Measurements from ENCODE around the gene BRSK2.

BRSK2 gene

GRCh38 chr11:1449490-1450243 lies 59.9 kb downstream of the BRSK2 start:
- H4K20me1 ChIP-seq (ENCODE audit: insufficient read depth, low read length), result no peaks in the 10 kb centered on the region
- no peaks in the 10 kb centered on the region for H3K4me1 ChIP-seq (ENCODE audit: low read length)
- no peaks in the 10 kb centered on the region for H3K36me3 ChIP-seq (replicated peaks; ENCODE audit: insufficient read depth, low read length)
- H3K27ac ChIP-seq (ENCODE audit: low read length), result no peak overlapping the region
- H3K4me2 ChIP-seq (ENCODE audit: low read depth, low read length), result no peak overlapping the region
- no peaks in the 10 kb centered on the region for H3K79me2 ChIP-seq (ENCODE audit: low read length)
- no peaks in the 10 kb centered on the region for H3F3A ChIP-seq (ENCODE audit: insufficient read depth, low read length)
- no peak overlapping the region for H3K4me3 ChIP-seq (ENCODE audit: low read length)
- no peaks in the 10 kb centered on the region for H3K9me3 ChIP-seq (replicated peaks; ENCODE audit: insufficient read depth, low read length)
- no peak for TF ChIP-seq EZH2 (optimal IDR thresholded peaks at IDR 0.05; ENCODE audit: low read depth, low read length)
- TF ChIP-seq EZH2phosphoT487 (IDR thresholded peaks at IDR 0.05; ENCODE audit: low read length), result no peak
- TF ChIP-seq CTCF (IDR thresholded peaks at IDR 0.05; ENCODE audit: low read length), result no peak
- H3K9ac ChIP-seq (ENCODE audit: low read length), result no peak overlapping the region
- no peak for DNase-seq
- H2AFZ ChIP-seq (ENCODE audit: low read length), result no peak overlapping the region
- H3K9me2 ChIP-seq (replicated peaks; ENCODE audit: insufficient read depth, low read length), result no peaks in the 10 kb centered on the region
- peaks cover 80% of the 10 kb centered on the region for H3K27me3 ChIP-seq (replicated peaks; ENCODE audit: insufficient read depth, low read length)

- Histone ChIP-seq H3K9me2 (replicated peaks; ENCODE audit: insufficient read depth, low read length) (no peaks in the 10 kb centered on the region), H3K79me2 (ENCODE audit: low read length) (no peaks in the 10 kb centered on the region), H3K9ac (ENCODE audit: low read length) (no peak overlapping the region), H4K20me1 (ENCODE audit: insufficient read depth, low read length) (no peaks in the 10 kb centered on the region), H3K9me3 (replicated peaks; ENCODE audit: insufficient read depth, low read length) (no peaks in the 10 kb centered on the region), H3K36me3 (replicated peaks; ENCODE audit: insufficient read depth, low read length) (no peaks in the 10 kb centered on the region), H3K27me3 (replicated peaks; ENCODE audit: insufficient read depth, low read length) (peaks cover 75% of the 10 kb centered on the region), H3F3A (ENCODE audit: insufficient read depth, low read length) (no peaks in the 10 kb centered on the region), H3K4me1 (ENCODE audit: low read length) (no peaks in the 10 kb centered on the region), H3K4me3 (ENCODE audit: low read length) (no peak overlapping the region), H3K27ac (ENCODE audit: low read length) (no peak overlapping the region), H2AFZ (ENCODE audit: low read length) (no peak overlapping the region), H3K4me2 (ENCODE audit: low read depth, low read length) (no peak overlapping the region)
- TF ChIP-seq EZH2phosphoT487 (IDR thresholded peaks at IDR 0.05; ENCODE audit: low read length), result no peak
- no peak for TF ChIP-seq CTCF (IDR thresholded peaks at IDR 0.05; ENCODE audit: low read length)
- TF ChIP-seq EZH2 (optimal IDR thresholded peaks at IDR 0.05; ENCODE audit: low read depth, low read length), result no peak
- no peak for DNase-seq
Observed at GRCh38 chr11:1450344-1450875, 60.7 kb downstream of the BRSK2 start.

- H3K36me3 ChIP-seq (replicated peaks; ENCODE audit: insufficient read depth, low read length), result no peaks in the 10 kb centered on the region
- no peak overlapping the region for H3K27ac ChIP-seq (ENCODE audit: low read length)
- no peak overlapping the region for H3K4me3 ChIP-seq (ENCODE audit: low read length)
- no peak overlapping the region for H3K9ac ChIP-seq (ENCODE audit: low read length)
- H3K9me2 ChIP-seq (replicated peaks; ENCODE audit: insufficient read depth, low read length), result no peaks in the 10 kb centered on the region
- H3K4me2 ChIP-seq (ENCODE audit: low read depth, low read length), result no peak overlapping the region
- DNase-seq, result no peak
- peaks cover 72% of the 10 kb centered on the region for H3K27me3 ChIP-seq (replicated peaks; ENCODE audit: insufficient read depth, low read length)
- TF ChIP-seq EZH2 (optimal IDR thresholded peaks at IDR 0.05; ENCODE audit: low read depth, low read length), result no peak
- no peak for TF ChIP-seq EZH2phosphoT487 (IDR thresholded peaks at IDR 0.05; ENCODE audit: low read length)
- no peaks in the 10 kb centered on the region for H3K4me1 ChIP-seq (ENCODE audit: low read length)
- no peaks in the 10 kb centered on the region for H3K9me3 ChIP-seq (replicated peaks; ENCODE audit: insufficient read depth, low read length)
- H2AFZ ChIP-seq (ENCODE audit: low read length), result no peak overlapping the region
- no peaks in the 10 kb centered on the region for H3F3A ChIP-seq (ENCODE audit: insufficient read depth, low read length)
- no peaks in the 10 kb centered on the region for H3K79me2 ChIP-seq (ENCODE audit: low read length)
- H4K20me1 ChIP-seq (ENCODE audit: insufficient read depth, low read length), result no peaks in the 10 kb centered on the region
Observed at GRCh38 chr11:1450949-1451710, 61.4 kb downstream of the BRSK2 start.
